Esophagus squamous epithelium (tissue), 5 donors: ENCODE results near the gene ABCG2. TPM values are rescaled to one million over a fixed set of nuclear protein-coding genes. Genes with fewer than 3 reads are reported as not detected.

Source experiments
- DNase-seq: peaks from one replicate; lab custom pipeline; 2025; lab: John Stamatoyannopoulos, UW
- H3K27ac ChIP-seq, 4 donors: fragments of 200-600 bp; sonication (generic); one replicate each; pipeline ENCODE4 v1.5.1; 2016 to 2019; ENCODE audit warnings: mild to moderate bottlenecking in 1 of 4
- H3K27me3 ChIP-seq, 4 donors: fragments of 200-600 bp; sonication (generic); 1 replicate in 3 of 4; 2 replicates in 1 of 4; pipeline versions ENCODE4 v1.5.1 to v1.6.0; 2017 to 2021; ENCODE audit warnings: antibody characterized with exemption in 1 of 4
- H3K36me3 ChIP-seq, 3 donors: fragments of 200-600 bp; sonication (generic); one replicate each; pipeline ENCODE4 v1.5.1; 2016 to 2019
- H3K4me1 ChIP-seq, 3 donors: fragments of 200-600 bp; sonication (generic); one replicate each; pipeline ENCODE4 v1.5.1; 2017 to 2019
- H3K4me3 ChIP-seq, 4 donors: fragments of 200-600 bp; sonication (generic); 1 replicate in 3 of 4; 2 replicates in 1 of 4; pipeline ENCODE4 v1.5.1; 2016 to 2019; ENCODE audit warnings: mild to moderate bottlenecking in 2 of 4, moderate library complexity in 1 of 4
- H3K9me3 ChIP-seq, 3 donors: fragments of 200-600 bp; sonication (generic); one replicate each; pipeline ENCODE4 v1.5.1; 2016 to 2019
- CTCF ChIP-seq, 6 experiments: fragments of 450-650 bp in 4 of 6; fragments of 200-600 bp in 2 of 6; sonication (generic) in 2 of 6; IDR thresholded peaks; one replicate each; pipeline ENCODE4 v1.5.1; 2016 to 2019; ENCODE audit warnings: antibody characterized with exemption in 6 of 6, mild to moderate bottlenecking in 4 of 6, moderate library complexity in 4 of 6
- POLR2A ChIP-seq, 4 donors: fragments of 450-650 bp; IDR thresholded peaks; one replicate each; pipeline ENCODE4 v1.6.1; 2017; ENCODE audit warnings: antibody characterized with exemption in 4 of 4, mild to moderate bottlenecking in 4 of 4, moderate library complexity in 3 of 4
- WGBS, 2 donors: methylation state at CpG; one replicate each; pipeline ENCODE4 v1.1.5; 2018; 5-methylcytosine and 5-hydroxymethylcytosine counted together
- intact Hi-C: fragments of 100-400 bp; cut with DNase I; formaldehyde crosslinking; loops from one replicate; pipeline ENCODE4 v1.15.0; 2022
- total RNA-seq, 4 donors: library from RNA; depleted of rRNA; stranded (reverse); fragments of >200 nt; gene quantifications; one replicate each; pipeline ENCODE4 v1.1.0, GENCODE V29; 2016
- donor health status: DM: yes; HTN: yes; CAD: no.

Gene ABCG2
- total RNA-seq, 4 donors from 2014 or later, result 0.76 to 7.1 (median 3.6) TPM

GRCh38 chr4:88144048-88144447 lies 14.4 kb downstream of the ABCG2 start:
- Histone ChIP-seq H3K36me3 (no peaks in the 10 kb centered on the region), H3K27ac (peak overlapping the region in 3 of 4 donors; percentile 6 to 67 (median 51)), H3K9me3 (no peaks in the 10 kb centered on the region), H3K27me3 (no peaks in the 10 kb centered on the region), H3K4me1 (peaks cover 6 to 50% (median 18%) of the 10 kb centered on the region in 3 donors), H3K4me3 (no peak overlapping the region)
- TF ChIP-seq POLR2A (IDR thresholded peaks at IDR 0.05), result no peak
- TF ChIP-seq CTCF (IDR thresholded peaks at IDR 0.05), result no peak
- intact Hi-C loops, result no loop called here
- WGBS, 2 donors, result 44 to 60% methylated on average over 5 of the region's 5 CpGs
- DNase-seq, result no peak

- intact Hi-C loops, result no loop called here
- TF ChIP-seq POLR2A (IDR thresholded peaks at IDR 0.05) (no peak), CTCF (IDR thresholded peaks at IDR 0.05) (no peak)
- H3K36me3 ChIP-seq, result no peaks in the 10 kb centered on the region
- peak overlapping the region in 3 of 4 donors; percentile 6 to 67 (median 51) for H3K27ac ChIP-seq
- WGBS, 2 donors, result 15 to 44% methylated on average over 2 of the region's 2 CpGs
- H3K4me3 ChIP-seq, result no peak overlapping the region
- no peaks in the 10 kb centered on the region for H3K27me3 ChIP-seq
- DNase-seq, result no peak
- no peaks in the 10 kb centered on the region for H3K9me3 ChIP-seq
- peaks cover 6 to 51% (median 18%) of the 10 kb centered on the region in 3 donors for H3K4me1 ChIP-seq
These were observed 14.9 kb downstream of the ABCG2 start for GRCh38 chr4:88143504-88143903.

GRCh38 chr4:88138561-88138960 lies 19.9 kb downstream of the ABCG2 start:
- TF ChIP-seq POLR2A (IDR thresholded peaks at IDR 0.05) (no peak), CTCF (IDR thresholded peaks at IDR 0.05) (no peak)
- Histone ChIP-seq H3K4me1 (peaks cover 6 to 22% (median 7%) of the 10 kb centered on the region in 3 donors), H3K27me3 (no peaks in the 10 kb centered on the region), H3K36me3 (no peaks in the 10 kb centered on the region), H3K9me3 (no peaks in the 10 kb centered on the region), H3K27ac (no peak overlapping the region), H3K4me3 (no peak overlapping the region)
- WGBS, 2 donors, result 75 to 86% methylated on average over 1 to 2 of the region's 2 CpGs
- intact Hi-C loops, result no loop called here
- DNase-seq, result no peak

- Histone ChIP-seq H3K9me3 (no peaks in the 10 kb centered on the region), H3K27ac (no peak overlapping the region), H3K4me3 (no peak overlapping the region), H3K27me3 (no peaks in the 10 kb centered on the region), H3K36me3 (no peaks in the 10 kb centered on the region), H3K4me1 (peaks cover 0 to 13% (median 0%) of the 10 kb centered on the region in 3 donors)
- WGBS, 2 donors, result 76 to 84% methylated on average over 2 of the region's 2 CpGs
- intact Hi-C loops, result no loop called here
- TF ChIP-seq CTCF (IDR thresholded peaks at IDR 0.05) (no peak), POLR2A (IDR thresholded peaks at IDR 0.05) (no peak)
- no peak for DNase-seq
These were observed 21.3 kb downstream of the ABCG2 start for GRCh38 chr4:88137112-88137511.

- Histone ChIP-seq H3K36me3 (no peaks in the 10 kb centered on the region), H3K9me3 (no peaks in the 10 kb centered on the region), H3K27me3 (no peaks in the 10 kb centered on the region), H3K4me3 (no peak overlapping the region), H3K4me1 (peaks cover 0 to 9% (median 0%) of the 10 kb centered on the region in 3 donors), H3K27ac (no peak overlapping the region)
- no peak for DNase-seq
- 98% methylated on average over 3 of the region's 3 CpGs for WGBS, 2 donors
- intact Hi-C loops, result no loop called here
- TF ChIP-seq POLR2A (IDR thresholded peaks at IDR 0.05) (no peak), CTCF (IDR thresholded peaks at IDR 0.05) (no peak)
These were observed 22.2 kb downstream of the ABCG2 start for GRCh38 chr4:88136249-88136648.
